ENCODE results near the gene OR10R2. TPM values are rescaled to one million over a fixed set of nuclear protein-coding genes. Genes with fewer than 3 reads are reported as not detected.
A peak's percentile ranks its signal among the peaks of the same experiment; 100 is the strongest.

The OR10R2 gene
- total and polyA plus RNA-seq, 5 experiments from 2014 or later = not detected

DNA sequence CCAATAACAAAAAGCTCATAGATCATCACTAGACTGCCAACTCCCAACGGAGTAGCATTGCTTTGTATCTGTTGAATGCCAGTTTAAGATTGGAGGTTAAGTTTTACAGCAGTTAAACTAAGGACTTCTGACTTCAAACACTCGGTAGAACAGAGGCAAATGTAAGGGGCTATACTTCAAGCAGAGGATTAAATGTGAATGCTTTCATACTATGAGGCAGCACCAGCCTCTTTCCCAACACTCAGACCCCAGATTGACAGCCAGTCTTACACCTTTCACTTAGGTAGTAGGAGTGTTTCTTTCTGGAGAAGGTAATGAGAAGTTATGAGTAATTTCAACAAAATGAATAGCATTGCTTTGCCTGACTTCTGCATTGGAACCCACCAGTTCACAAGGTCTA is 22.8 kb downstream of the OR10R2 start:
- no peaks in the 10 kb centered on the region for H3K9me3 Mint-ChIP-seq
- H3K27ac Mint-ChIP-seq = no peak overlapping the region
- ATAC-seq = no peak
- DNase-seq = no peak
- H3K36me3 Mint-ChIP-seq = no peaks in the 10 kb centered on the region
- H3K27me3 Mint-ChIP-seq = peaks cover 0 to 11% (median 4%) of the 10 kb centered on the region in 5 donors
- H3K4me3 Mint-ChIP-seq = no peak overlapping the region
- no peaks in the 10 kb centered on the region for H3K4me1 Mint-ChIP-seq
- POLR2A ChIA-PET = no interaction called here

GRCh38 chr1:158496374-158496773 is 24.4 kb downstream of the OR10R2 start:
- no peak for DNase-seq
- no peak overlapping the region for H3K4me3 Mint-ChIP-seq
- peaks cover 0 to 14% (median 8%) of the 10 kb centered on the region in 5 donors for H3K27me3 Mint-ChIP-seq
- H3K27ac Mint-ChIP-seq = no peak overlapping the region
- no peaks in the 10 kb centered on the region for H3K36me3 Mint-ChIP-seq
- ATAC-seq = no peak
- POLR2A ChIA-PET = no interaction called here
- no peaks in the 10 kb centered on the region for H3K4me1 Mint-ChIP-seq
- no peaks in the 10 kb centered on the region for H3K9me3 Mint-ChIP-seq

DNA sequence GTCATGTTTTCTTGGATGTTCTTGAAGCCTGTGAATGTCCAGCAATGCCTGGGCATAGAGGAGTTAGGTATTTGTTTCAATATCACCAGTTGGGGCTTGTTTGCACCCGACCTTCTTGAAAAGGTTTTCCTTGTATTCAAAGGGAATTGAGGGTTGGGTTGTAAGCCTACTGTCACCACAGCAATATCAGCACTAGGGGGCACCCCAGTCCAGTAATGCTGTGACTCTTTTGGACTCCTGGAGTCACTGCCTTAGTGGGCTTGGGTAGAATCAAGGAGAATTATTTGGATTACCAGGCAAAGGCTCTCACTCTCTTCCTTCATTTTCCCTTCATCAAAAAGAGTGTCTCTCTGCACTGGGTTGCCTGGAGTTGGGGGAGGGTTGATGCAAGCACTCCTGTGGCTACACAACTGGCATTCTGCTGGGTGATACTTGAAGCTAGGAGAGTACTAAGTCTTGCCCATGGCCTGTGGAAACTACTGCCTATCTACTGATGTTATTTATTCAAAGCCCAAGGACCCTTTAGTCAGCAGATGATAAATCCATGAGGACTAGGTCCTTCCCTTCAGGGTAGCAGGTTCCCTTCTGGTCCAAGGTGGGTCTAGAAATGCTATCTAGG is 34.5 kb downstream of the OR10R2 start:
- ATAC-seq (no peak), DNase-seq (peak in 2 of 10 donors; percentile 6 to 13)
- no peak overlapping the region for H3K4me3 Mint-ChIP-seq
- H3K9me3 Mint-ChIP-seq = peaks cover 0 to 20% (median 6%) of the 10 kb centered on the region in 9 donors
- POLR2A ChIA-PET = no interaction called here
- peaks cover 7 to 27% (median 10%) of the 10 kb centered on the region in 5 donors for H3K27me3 Mint-ChIP-seq
- peaks cover 0 to 5% (median 4%) of the 10 kb centered on the region in 3 donors for H3K36me3 Mint-ChIP-seq
- H3K27ac Mint-ChIP-seq = no peak overlapping the region
- no peaks in the 10 kb centered on the region for H3K4me1 Mint-ChIP-seq

- Mint-ChIP-seq H3K4me1 (no peaks in the 10 kb centered on the region), H3K9me3 (peaks cover 0 to 15% (median 4%) of the 10 kb centered on the region in 9 donors), H3K27ac (no peak overlapping the region), H3K27me3 (peaks cover 7 to 27% (median 11%) of the 10 kb centered on the region in 5 donors), H3K36me3 (peaks cover 0 to 5% (median 0%) of the 10 kb centered on the region in 3 donors), H3K4me3 (no peak overlapping the region)
- DNase-seq = no peak
- no peak for ATAC-seq
- POLR2A ChIA-PET = no interaction called here
Measured at GRCh38 chr1:158507511-158507910, 35.5 kb downstream of the OR10R2 start.

DNA sequence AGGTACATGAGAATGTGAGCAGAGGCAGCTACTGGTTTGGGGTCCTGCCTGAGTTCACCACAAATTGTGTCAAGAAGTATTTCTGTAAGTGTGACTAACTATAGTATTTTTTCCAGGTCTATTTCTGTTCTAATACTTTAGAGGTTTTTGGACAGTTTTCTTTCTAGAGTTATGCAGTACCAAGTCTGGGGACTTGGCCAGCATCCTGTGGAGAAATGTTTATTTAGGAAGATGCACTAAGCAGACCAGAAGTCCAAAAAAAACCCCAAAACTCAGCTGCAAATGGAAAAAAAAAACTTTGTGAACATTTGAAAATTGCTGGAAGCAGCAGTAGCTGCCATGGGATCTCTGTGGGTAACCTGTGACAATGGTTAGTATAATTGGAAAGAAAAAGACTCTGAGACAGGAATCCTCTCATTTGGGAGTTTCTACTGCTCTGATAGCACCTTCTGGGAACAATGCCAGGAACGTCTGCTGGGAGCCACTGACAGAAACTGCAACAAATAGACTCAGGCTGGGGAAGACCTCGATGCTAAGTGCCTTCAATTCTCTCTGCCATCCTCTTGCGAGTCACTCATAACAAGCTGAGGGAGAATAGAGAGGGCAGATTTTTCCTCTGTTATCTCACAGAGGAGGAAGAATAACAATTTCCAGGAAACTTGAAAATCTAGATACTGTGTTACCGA is 37.6 kb downstream of the OR10R2 start:
- Mint-ChIP-seq H3K4me1 (no peaks in the 10 kb centered on the region), H3K9me3 (peaks cover 0 to 6% (median 0%) of the 10 kb centered on the region in 9 donors), H3K4me3 (no peak overlapping the region), H3K36me3 (peaks cover 0 to 5% (median 0%) of the 10 kb centered on the region in 3 donors), H3K27me3 (peaks cover 4 to 27% (median 13%) of the 10 kb centered on the region in 5 donors), H3K27ac (no peak overlapping the region)
- DNase-seq (no peak), ATAC-seq (no peak)
- POLR2A ChIA-PET = no interaction called here

DNA sequence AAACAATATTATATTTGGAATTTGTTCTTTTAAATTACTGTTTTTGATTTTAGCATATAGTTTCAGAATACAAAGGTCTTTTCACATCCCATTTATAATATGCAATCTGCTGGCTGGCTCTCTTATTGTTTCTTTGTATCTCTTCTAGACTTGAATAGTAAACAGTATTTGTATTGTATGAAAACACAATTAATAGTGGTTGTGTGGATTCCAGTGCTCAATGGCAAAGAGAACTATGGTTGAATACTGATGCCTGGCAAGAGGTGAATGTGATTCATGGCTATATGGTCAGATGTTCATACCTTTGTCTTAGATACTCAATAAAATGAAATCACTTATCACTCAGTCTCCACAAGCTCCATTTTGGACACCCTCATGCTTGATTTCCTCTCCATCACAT is 44.9 kb downstream of the OR10R2 start:
- Mint-ChIP-seq H3K27me3 (peaks cover 0 to 15% (median 7%) of the 10 kb centered on the region in 5 donors), H3K4me1 (no peaks in the 10 kb centered on the region), H3K36me3 (no peaks in the 10 kb centered on the region), H3K9me3 (peaks cover 0 to 1% (median 0%) of the 10 kb centered on the region in 9 donors), H3K4me3 (no peak overlapping the region), H3K27ac (no peak overlapping the region)
- ATAC-seq (no peak), DNase-seq (no peak)
- POLR2A ChIA-PET = no interaction called here

DNA sequence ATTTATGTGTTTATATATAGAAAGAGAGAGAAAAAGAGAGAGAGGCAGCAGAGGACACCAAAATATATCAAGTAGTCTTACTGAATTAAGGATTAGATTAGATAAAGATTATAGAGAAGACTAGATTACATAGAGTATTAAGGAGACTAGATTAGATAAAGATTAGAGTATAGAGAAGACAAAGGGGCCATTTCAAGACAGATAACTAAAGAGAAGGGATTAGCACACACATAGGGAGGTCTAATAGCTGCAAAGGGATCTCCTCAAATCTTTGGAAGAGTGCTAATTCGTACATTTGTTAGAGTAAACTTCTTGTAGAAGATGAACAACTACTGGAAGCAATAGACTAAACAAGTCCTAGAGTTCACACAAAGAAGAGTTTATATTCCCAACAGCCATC is 48.0 kb downstream of the OR10R2 start:
- Mint-ChIP-seq H3K27me3 (peaks cover 4 to 31% (median 8%) of the 10 kb centered on the region in 5 donors), H3K4me1 (no peaks in the 10 kb centered on the region), H3K9me3 (peaks cover 0 to 10% (median 0%) of the 10 kb centered on the region in 9 donors), H3K27ac (no peak overlapping the region), H3K36me3 (no peaks in the 10 kb centered on the region), H3K4me3 (no peak overlapping the region)
- POLR2A ChIA-PET = no interaction called here
- no peak for ATAC-seq
- no peak for DNase-seq

DNA sequence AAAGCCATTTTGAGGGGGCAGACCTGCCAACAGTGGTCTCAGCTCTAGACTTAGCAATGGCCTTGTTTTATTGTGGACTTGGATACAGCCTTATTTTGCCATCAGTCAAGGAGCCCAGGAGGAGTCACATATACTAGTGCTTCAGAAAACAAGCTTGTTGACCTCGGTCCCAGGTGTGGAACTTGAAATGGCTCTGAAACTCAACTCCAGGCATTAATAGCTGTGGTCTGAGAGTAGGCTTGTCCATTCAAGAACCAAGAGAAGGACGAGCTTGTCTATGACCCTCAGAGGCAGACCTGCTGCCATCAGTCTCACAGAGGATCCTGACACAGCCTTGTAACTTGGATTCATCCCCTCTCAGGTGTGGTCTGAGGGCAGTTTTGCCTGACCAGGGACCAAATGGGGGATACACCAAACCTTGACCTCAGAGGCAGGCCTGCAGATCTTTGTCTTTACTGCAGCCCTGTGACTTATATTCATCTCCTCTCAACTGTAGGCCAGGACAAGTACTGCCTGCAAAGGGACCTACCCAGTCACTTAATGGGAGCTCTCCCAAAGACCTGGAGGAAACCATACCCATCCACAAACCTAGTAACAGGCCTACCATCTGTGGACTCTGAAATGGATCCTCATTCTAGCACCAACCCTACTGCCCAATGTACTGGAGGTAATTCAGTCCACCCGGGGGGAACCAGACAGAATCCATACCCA is 49.1 kb downstream of the OR10R2 start:
- POLR2A ChIA-PET = no interaction called here
- H3K27me3 Mint-ChIP-seq = peaks cover 5 to 28% (median 8%) of the 10 kb centered on the region in 5 donors
- H3K9me3 Mint-ChIP-seq = peaks cover 0 to 12% (median 0%) of the 10 kb centered on the region in 9 donors
- ATAC-seq = no peak
- no peaks in the 10 kb centered on the region for H3K4me1 Mint-ChIP-seq
- no peak overlapping the region for H3K4me3 Mint-ChIP-seq
- no peaks in the 10 kb centered on the region for H3K36me3 Mint-ChIP-seq
- H3K27ac Mint-ChIP-seq = no peak overlapping the region
- DNase-seq = no peak

GRCh38 chr1:158521666-158522058 is 49.6 kb downstream of the OR10R2 start:
- peaks cover 0 to 3% (median 0%) of the 10 kb centered on the region in 3 donors for H3K36me3 Mint-ChIP-seq
- DNase-seq (no peak), ATAC-seq (no peak)
- no peaks in the 10 kb centered on the region for H3K4me1 Mint-ChIP-seq
- no peak overlapping the region for H3K4me3 Mint-ChIP-seq
- POLR2A ChIA-PET = interaction anchor here (0.6 kb wide), 1 partner anchor 51 kb away, joined by 3 read pairs; no protein-coding TSS in a partner anchor
- peaks cover 5 to 28% (median 8%) of the 10 kb centered on the region in 5 donors for H3K27me3 Mint-ChIP-seq
- no peak overlapping the region for H3K27ac Mint-ChIP-seq
- H3K9me3 Mint-ChIP-seq = peaks cover 0 to 12% (median 2%) of the 10 kb centered on the region in 9 donors

GRCh38 chr1:158527190-158527815 is 55.3 kb downstream of the OR10R2 start:
- H3K27me3 Mint-ChIP-seq = peaks cover 8 to 51% (median 12%) of the 10 kb centered on the region in 5 donors
- ATAC-seq = no peak
- no peak overlapping the region for H3K4me3 Mint-ChIP-seq
- H3K27ac Mint-ChIP-seq = no peak overlapping the region
- peaks cover 0 to 25% (median 15%) of the 10 kb centered on the region in 9 donors for H3K9me3 Mint-ChIP-seq
- H3K36me3 Mint-ChIP-seq = peaks cover 0 to 19% (median 0%) of the 10 kb centered on the region in 3 donors
- POLR2A ChIA-PET = no interaction called here
- no peaks in the 10 kb centered on the region for H3K4me1 Mint-ChIP-seq
- peak in 3 of 10 donors; percentile 8 to 13 (median 9) for DNase-seq
